MM.1S (cell line): Measurements from ENCODE around the gene STEAP1B.

ENCODE experiments used
- CTCF ChIP-seq: fragments of 300-600 bp; sonication (generic); IDR thresholded peaks from 2 replicates; pipeline ENCODE4 v1.5.1; 2016; ENCODE audit warnings: antibody characterized with exemption, low read length, mixed read lengths
- EZH2phosphoT487 ChIP-seq: fragments of 300-600 bp; sonication (generic); IDR thresholded peaks from 2 replicates; pipeline ENCODE4 v1.6.1; 2018; ENCODE audit warnings: antibody characterized with exemption, low read length

DNA sequence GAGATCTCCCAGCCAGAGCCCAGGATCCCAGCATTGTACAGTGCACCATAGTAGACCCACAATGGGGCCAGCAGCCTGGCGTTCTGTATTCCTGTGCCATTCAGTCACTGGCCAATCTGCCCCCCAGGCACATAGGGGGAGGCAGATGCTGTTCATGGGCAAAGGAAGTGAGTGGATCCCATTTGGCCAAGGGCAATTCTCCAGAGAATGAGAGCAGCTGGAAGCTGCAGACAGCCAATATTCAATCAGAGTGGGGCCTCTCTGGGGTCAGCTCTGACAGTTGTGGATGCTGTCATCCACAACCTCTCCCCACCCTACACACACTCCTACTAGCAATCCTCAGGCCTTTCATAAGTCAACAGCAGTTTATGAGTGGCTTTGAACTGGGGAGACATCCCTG lies 17.5 kb downstream of the STEAP1B start:
- TF ChIP-seq CTCF (no peak), EZH2phosphoT487 (no peak)
